GM21786 (cell line): Measurements from ENCODE around the gene FKBP2.

Experiments
- ATAC-seq: cut with Tn5 transposase; IDR thresholded peaks from one replicate; pipeline ENCODE4 v1.9.1; 2021; ENCODE audit not compliant: unreplicated experiment

FKBP2 gene

DNA sequence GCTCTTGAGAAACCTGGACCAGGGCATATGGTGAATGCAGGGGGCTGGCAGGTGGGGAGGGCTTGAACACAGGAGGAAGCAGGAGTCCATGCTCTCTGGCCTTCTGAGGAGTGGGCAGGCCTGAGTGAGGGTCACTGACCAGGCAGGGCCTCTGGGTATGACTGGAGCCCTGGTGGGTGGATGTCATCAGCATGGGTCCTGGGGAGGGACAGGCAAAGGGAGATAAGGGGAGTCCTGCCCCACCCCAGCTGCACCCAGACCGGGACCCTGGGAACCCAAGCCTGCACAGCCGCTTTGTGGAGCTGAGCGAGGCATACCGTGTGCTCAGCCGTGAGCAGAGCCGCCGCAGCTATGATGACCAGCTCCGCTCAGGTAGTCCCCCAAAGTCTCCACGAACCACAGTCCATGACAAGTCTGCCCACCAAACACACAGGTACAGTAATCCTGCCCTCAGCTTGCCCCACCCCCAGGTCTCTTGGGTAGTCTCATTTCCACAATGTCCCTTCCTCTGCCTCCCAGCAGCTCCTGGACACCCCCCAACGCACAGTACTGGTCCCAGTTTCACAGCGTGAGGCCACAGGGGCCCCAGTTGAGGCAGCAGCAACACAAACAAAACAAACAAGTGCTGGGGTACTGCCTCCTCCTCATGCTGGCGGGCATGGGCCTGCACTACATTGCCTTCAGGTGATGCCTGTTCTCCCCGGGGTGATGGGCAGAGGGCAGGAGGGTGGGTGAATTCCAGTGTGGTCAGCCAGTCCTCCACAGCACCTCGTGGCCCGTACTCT is 8.5 kb upstream of the FKBP2 start:
- no peak for ATAC-seq

DNA sequence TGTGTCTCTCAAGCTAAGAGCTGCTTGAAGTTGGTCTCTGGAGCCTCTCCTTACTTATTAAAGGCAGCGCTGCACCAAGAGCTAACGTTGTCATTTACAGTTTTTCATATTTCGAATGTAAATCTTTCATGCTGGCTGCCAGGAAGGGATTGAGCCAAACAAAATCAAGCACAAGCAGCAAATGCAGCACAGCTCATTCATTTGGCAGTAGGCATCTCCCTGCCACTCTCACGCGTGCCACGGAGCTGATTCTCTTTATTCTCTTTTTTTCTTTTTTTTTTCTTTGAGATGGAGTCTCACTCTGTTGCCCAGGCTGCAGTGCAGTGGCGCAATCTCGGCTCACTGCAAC is 8.0 kb upstream of the FKBP2 start:
- no peak for ATAC-seq

DNA sequence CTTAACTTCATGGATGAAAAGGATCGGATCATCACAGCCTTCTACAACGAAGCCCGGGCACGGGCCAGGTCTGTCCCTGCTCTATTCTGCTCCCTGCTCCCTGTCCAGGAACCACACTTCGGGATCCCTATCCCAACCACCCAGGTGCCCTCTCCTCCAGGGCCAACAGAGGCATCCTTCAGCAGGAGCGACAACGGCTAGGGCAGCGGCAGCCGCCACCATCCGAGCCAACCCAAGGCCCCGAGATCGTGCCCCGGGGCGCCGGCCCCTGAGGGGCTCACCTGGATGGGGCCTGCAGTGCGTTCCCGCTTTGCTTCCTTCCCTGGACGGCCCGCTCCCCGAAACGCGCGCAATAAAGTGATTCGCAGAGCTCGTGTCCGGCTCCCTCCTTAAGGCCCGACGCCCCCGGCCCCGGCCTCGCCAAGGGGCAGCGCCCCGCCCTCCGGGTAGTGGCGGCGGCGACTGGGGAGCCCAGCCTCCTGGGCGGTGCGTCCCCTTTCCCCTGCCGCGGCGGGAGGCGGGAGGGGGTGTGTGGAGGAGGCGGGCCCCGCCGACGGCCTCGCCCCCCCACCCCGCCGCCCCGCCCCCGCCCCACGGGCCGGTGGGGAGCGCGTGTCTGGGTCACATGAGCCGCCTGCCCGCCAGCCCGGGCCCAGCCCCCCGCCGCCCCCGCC is 6.8 kb upstream of the FKBP2 start, which contains the start of gene VEGFB:
VEGFB (plus strand) TSS at position 672 of the 674 bp plus-strand sequence. CDS start 250 bp downstream, outside the sequence.
- no peak for ATAC-seq

DNA sequence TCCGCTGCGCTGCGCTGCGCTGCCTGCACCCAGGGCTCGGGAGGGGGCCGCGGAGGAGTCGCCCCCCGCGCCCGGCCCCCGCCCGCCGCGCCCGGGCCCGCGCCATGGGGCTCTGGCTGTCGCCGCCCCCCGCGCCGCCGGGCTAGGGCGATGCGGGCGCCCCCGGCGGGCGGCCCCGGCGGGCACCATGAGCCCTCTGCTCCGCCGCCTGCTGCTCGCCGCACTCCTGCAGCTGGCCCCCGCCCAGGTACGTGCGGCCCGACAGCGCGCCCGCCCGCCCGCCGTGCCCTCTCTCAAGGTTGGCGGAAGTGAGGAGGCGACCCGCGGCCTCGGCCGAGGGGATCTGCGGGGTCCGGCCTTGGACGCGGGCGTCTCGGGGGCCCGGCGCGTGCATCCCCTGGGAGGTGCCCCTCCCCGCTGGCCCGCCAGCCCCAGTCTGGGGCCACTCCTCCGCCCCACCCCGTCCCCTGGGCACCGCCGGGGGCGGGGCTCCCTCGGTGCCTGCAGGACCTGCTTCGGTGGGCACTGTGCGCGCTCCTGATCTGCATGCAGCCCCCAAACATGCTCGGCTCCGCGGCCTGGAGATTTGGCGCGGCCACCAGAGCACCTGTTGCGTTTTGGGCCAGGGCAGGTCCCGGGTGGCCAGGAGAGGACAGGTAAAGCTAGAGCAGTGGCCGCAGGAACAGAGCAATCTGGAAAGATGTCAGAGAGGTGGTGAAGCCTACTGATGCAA is 6.1 kb upstream of the FKBP2 start:
- no peak for ATAC-seq

DNA sequence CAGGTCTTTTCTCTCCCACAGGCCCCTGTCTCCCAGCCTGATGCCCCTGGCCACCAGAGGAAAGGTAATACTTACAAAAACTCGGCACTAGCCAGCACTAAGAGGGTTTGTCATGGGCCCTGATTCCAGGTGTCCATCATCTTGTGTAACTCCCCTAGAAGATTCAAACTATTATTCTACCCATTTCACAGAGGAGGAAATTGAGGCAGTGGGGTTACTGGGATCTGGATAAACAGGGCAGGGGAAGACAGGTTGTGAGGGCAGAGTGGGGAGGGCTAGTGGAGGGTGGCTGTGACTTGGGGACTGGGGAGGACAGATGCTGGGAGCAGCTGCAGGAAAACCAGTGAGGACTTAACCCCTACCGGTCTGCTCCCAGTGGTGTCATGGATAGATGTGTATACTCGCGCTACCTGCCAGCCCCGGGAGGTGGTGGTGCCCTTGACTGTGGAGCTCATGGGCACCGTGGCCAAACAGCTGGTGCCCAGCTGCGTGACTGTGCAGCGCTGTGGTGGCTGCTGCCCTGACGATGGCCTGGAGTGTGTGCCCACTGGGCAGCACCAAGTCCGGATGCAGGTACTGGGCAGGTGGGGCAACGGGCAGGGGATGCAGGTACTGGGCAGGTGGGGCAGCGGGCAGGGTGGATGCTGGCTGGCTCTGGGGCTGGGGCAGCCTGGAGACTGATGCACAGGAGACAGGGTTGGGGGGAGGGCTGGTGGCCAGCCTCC is 5.3 kb upstream of the FKBP2 start:
- no peak for ATAC-seq

DNA sequence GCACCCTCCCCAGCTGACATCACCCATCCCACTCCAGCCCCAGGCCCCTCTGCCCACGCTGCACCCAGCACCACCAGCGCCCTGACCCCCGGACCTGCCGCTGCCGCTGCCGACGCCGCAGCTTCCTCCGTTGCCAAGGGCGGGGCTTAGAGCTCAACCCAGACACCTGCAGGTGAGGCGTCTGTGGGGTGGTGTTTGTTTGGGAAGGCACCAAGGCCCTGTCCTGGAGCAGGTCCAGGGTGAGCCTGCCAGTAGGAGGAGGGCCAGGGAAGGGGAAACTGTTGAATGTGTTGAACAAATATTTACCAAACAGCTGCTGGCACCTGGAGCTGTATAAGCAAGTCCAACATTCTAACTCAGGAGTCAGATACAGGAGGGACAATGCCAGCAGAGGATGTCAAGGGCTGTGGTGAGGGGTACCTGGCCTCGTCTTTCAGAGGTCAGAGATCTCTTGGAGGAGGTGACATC is 3.4 kb upstream of the FKBP2 start:
- no peak for ATAC-seq

DNA sequence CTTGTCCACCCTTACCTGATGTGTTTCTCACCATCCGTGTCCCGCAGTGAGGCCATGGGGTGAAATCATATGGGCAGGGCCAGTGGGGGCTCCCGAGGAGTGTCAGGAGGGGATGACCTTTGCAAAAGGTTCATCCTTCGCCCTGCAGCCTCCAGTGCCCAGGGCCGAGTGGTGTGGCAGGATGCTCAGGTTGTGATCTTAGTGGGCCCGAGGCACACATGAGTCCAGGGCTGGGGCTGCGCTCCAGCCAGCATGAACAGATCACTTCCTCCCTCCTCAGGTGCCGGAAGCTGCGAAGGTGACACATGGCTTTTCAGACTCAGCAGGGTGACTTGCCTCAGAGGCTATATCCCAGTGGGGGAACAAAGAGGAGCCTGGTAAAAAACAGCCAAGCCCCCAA is 2.8 kb upstream of the FKBP2 start:
- no peak for ATAC-seq

DNA sequence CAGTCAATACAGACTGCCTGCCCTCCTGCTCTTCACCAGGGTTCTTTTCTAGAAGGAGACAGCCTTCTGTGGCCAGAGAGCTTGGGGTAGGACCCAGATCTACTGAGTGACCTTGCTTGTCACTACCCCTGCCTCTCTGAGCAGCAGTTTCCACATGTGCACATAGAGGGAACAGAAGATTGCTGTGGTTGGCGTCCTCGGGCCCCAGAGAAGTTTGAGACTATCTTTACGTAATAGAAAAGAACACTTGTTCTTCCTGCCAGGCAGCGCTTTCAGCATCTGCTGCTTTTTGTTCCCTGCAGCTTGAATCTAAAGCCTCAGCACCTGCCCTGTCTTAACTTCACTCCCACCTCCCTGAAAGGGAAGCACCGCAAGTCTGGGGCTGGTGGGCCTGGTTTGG is 1.9 kb upstream of the FKBP2 start:
- ATAC-seq, result no peak

DNA sequence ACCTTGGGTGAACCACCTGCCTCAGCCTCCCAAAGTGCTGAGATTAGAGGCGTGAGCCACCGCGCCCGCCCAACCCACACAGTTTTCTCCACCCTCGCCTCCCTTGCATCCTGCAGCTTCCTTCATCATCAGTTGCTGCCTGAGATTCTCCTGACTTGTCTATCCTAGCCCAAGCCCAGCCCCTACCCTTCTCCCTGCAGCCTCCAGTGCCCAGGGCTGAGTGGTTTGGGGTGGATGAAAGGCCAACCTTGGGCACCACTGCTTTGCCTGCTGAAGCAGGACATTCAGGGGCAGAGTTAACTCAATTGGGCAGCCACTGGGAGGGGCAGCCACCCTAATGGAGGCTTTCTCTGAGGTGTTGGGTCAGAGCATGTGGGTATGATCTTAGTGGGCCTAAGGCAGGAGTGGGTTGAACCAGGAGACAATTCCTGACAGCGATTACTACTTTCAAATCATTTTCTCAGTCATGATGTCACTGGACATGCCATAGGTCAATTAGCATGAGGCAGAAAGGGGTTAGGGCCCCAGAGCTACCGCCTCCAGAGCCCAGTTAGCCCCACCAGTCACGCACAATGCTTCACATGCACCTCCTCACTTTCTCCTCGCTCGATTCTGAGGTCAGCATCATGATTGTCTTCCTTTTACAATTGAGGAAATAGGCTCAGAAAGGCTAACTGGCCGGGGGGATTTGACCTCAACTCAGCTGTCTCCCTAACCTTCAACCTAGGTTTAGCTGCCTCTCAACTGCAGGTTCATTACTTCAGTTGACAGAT is 1.0 kb upstream of the FKBP2 start:
- no peak for ATAC-seq

DNA sequence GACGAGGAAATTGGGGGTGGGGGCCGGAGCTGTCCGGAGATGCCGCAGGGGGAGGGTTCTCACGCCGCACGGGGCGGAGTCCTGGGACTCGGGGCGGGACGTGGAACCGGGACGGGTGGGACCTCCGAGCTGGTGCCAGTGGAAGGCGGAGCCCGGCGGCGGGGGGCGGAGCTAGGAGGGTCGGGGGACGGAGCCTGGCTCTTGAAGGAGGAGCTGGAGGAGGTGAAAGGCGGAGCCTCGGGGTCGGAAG is 271 bp downstream of the FKBP2 start:
- peak; percentile 63 for ATAC-seq

DNA sequence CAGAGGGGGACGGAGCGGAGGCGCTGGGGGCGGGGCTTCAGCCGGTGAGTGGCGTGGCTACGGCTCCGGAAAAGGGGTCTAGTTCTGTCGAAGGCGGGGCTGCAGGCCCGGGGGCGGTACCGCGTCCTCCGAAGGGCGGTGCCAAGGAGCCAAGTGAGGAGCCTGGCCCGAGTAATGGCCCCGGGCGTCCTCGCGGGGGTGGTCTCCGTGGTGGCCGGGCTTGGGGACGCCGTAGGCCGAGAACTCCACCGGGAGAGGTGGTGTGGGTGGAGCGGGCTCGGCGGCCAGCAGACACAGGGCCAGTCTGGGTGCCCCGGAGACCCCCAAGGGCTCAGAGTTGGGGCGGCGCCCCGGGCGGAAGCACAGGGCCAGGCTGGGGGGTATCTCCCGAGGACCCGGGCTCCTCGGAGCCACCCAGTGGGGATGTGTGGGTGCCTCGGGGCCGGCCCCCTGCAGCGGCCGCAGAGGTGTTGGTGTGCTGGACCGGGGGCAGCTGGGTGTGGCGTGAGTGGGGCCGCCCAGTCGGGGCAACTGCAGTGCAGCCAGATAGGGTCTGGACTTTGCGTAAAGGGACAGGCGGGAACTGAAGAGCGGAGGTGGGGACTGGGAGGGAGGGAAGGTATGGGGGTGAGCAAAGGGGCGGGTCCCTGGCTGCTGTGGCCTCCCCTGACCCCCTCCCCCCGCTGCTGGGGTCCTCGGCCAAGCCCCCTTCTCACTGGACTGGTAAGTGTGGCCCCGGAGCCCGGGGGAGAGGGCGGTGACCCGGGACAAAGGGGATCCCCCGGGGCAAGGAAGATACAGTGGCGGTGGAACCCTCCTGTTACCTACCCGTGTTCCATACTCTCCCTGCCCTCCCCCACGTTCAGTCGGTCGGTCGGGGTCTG is 838 bp downstream of the FKBP2 start:
- peak; percentile 6 for ATAC-seq

DNA sequence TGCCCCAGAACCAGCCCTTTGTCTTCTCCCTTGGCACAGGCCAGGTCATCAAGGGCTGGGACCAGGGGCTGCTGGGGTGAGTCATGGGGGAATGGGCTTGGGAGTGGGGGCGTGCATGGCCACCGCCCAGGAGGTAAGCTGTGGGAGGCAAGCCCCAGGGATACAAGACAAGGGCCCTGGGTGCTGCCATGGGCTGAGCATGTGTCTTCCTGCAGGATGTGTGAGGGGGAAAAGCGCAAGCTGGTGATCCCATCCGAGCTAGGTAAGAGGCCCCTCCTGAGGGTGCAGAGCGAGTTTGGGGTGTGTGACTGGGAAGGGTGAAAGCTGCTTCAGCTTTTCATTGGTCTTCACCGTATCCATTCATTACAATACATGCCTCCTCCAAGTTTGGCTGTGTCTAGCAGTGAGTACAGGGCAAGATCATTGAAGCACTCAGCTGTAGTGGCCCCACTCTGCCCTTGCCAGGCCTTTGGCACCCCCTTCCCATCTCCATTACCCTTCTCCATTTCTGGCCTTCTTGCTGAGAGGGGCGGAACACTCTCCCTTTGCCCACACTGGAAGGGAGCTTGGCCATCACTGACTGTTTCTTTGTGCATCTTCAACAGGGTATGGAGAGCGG is 2.5 kb downstream of the FKBP2 start:
- ATAC-seq, result no peak

DNA sequence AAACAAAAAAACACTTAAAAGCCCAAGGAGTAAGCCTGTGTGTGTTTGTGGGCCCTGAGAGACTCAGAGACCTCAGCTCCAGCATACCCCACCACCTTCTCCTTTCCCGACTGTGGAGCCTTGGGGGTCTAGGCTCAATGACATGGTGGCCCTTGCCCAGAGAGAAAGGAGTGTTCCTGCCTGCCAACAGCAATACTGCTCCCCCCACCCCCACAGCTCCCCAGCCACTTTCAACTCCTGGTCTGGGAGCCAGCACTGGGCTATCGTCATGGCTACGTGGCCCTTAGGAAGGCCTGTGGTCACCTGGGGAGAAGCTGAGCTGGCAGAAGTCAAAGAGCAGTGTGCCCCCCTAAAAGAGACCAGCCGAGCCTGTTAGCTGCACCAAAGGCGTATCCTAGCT is 3.2 kb downstream of the FKBP2 start:
- no peak for ATAC-seq

DNA sequence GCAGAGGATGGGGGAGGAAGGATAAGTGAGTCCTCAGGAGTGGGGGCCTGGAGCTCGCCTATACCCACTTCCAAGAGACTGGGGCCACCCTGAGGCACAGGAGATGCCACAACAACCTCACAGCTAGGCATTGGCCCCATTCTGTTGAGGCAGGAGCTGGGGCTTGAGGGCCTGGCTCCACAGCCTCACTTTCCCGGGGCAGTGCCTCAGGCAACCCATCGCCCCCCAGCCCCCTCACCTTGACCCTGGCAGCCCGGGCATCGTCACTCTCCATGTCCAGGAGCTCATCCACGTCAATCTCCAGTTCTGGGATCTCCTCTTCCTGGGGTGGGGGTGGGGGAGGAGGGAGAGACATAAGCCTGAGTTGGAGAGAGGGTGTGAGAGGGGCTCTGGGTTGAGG is 4.1 kb downstream of the FKBP2 start:
- no peak for ATAC-seq

DNA sequence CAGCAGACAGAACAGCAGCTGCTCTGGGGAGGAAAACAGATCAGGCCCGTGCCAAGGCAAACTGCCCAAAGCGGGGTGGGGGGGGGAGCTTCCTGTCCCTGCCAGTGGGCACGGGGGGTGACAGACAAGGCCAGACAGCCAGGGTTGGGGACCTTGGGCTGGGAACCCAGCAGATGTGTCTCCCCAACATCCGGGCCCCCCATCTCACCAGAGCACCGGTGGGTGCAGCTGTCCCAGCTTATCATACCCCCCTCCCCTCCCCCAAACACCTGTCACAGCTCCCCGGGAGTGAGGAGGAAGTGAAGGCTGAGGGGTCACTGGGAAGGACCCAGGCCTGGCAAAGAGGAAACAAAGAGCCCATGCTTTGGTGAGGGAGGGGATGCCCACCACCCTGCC is 4.5 kb downstream of the FKBP2 start:
- ATAC-seq, result no peak

DNA sequence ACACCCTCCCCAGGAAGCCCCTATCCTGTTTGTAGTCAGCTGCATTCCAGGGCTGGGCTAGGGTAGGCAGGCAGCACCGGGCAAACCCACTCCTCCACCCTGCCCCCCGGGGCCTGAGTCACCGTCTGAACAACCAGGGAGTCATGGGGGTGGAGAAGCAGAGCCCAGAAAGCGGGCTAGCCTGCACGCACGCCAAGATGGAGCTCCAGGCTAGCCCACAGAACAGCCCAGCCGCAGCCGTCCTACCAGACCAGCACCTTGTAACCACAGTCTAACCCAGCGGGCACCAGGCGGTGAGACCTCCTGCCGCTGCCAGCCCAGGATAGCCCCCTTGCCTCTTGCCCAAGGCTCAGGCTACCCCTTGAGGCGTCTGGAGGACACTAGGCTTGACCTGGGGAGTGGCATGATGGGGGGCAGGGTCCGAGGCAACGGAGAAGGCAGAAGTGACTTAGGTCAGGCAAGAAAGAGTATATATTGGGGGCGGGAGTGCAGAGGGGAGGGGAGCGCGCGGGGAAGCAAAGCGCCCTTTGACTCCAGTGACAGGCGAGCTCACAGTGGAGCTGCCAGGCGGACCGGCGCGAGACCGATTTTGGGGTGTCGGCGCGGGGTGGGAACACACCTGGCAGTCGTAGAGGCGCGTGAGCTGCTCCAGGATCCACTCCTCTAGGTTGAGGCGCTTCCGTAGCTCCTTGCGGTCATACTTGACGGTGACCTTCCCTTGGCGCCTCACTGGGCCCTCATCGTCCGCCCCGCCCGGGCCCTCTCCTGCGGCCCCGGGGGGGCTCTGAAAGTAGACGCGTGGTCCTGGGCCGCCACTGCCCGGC is 5.1 kb downstream of the FKBP2 start:
- ATAC-seq, result no peak

DNA sequence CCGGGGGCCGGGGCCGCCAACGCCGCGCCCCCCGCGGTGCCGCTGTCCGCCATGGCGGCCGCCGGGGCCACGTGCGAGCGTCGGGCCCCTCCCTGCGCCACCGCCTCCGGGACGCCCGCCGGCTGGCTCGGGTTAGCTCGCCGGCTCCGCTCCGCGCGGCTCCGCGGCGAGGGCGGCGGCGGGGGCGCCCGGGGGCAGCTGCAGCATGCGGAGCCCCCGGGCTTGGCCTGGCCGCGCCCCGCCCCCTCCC is 5.7 kb downstream of the FKBP2 start:
- ATAC-seq, result peak; percentile 10

DNA sequence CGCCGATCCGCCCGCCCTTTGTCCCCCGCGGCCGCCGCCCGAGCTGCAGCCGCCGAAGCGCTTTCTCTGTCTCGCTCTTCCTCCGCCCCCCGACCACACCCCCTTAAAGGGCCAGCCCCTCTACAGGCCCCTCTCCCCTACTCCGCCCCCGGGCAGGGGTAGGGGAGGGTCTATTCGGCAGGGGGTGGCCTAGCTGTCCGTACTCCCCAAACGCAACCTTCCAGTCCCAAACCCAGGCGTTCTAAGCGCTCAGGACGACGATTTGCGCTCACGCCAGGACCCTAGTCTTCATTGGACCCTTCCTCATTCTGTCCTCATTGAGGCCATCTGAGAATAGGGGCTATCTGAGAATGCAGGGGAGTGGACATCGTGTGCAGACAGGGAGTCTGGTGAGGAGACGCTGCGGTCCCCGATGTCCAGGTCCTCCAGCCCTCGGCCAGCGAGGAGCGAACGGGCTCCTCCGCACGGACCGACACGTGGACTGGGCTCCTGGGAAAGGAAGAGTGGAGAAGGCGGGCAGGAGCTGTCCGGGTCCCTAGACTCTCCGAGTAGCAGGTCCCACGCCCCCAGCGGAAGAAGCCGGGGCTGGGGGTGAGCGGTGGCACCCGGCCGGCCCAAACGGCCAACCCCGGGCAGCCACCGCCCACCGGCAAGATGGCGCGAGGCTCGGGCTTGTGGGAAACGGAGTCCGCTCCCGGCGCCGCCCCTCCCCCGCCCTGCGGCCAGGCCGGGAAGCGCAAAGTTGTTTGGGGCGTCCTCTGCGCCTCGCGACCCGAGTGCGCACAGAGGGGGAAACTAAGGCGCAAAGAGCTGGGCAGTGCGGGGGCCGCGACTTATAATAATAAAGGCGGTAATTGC is 6.2 kb downstream of the FKBP2 start, which contains the start of gene PPP1R14B:
PPP1R14B (minus strand) TSS at position 73 of the 858 bp plus-strand sequence. CDS start 270 bp downstream, outside the sequence.
- peak; percentile 39 for ATAC-seq
